GM12874 (cell line): Measurements from ENCODE around the gene ADPRHL1.

Experiments
- CTCF ChIP-seq: IDR thresholded peaks from 2 replicates; pipeline ENCODE4 v1.5.1; 2011; ENCODE audit warnings: low read depth, mild to moderate bottlenecking, control low read depth, low read length, moderate library complexity; ENCODE audit not compliant: insufficient read depth

The ADPRHL1 gene

GRCh38 chr13:113488283-113488682 is 35.0 kb upstream of the ADPRHL1 start:
- no peak for TF ChIP-seq CTCF

GRCh38 chr13:113486698-113487097 is 33.4 kb upstream of the ADPRHL1 start:
- no peak for TF ChIP-seq CTCF

- no peak for TF ChIP-seq CTCF
Observed at GRCh38 chr13:113485545-113485944, 32.3 kb upstream of the ADPRHL1 start.

GRCh38 chr13:113483504-113484293 is 30.4 kb upstream of the ADPRHL1 start:
- TF ChIP-seq CTCF, result no peak

GRCh38 chr13:113483081-113483480 is 29.8 kb upstream of the ADPRHL1 start:
- no peak for TF ChIP-seq CTCF

GRCh38 chr13:113479179-113479578 is 25.9 kb upstream of the ADPRHL1 start:
- no peak for TF ChIP-seq CTCF

GRCh38 chr13:113477724-113478123 is 24.4 kb upstream of the ADPRHL1 start:
- no peak for TF ChIP-seq CTCF

GRCh38 chr13:113476811-113477210 is 23.5 kb upstream of the ADPRHL1 start:
- TF ChIP-seq CTCF, result no peak
